ENCODE results near the gene MYO18B.
"Not testable (repeated sequence)": the region's sequence is repeated elsewhere in the genome, so short reads cannot be mapped to it uniquely, and the experiment has no call there.

Gene MYO18B

GRCh38 chr22:25741692-25742626 lies at the start of gene MYO18B:
Gene MYO18B (plus strand): TSS chr22:25742188. CDS start chr22:25761093, 18,905 bp downstream.
- DNase-seq (ENCODE audit: low read depth) = no peak

- no peak for DNase-seq (ENCODE audit: low read depth)
These were observed 49.4 kb upstream of the MYO18B start for GRCh38 chr22:25692397-25693267.

DNA sequence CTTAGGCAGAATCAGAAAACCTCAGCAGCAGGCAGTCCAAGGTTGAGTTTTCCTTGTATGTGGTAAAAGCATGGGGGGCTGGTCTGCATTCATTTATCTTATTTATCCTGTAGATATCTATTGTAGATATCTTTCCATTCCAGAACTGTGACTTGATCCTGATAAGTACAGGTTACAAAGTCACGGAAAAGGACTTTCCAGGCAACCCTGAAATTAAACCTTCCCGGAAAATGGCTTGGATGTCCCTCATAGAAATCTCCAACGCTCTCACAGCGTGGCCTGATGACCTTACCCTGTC lies 48.8 kb upstream of the MYO18B start:
- no peak for DNase-seq (ENCODE audit: low read depth)

- no peak for DNase-seq (ENCODE audit: low read depth)
These were observed 47.6 kb upstream of the MYO18B start for GRCh38 chr22:25694196-25694907.

DNA sequence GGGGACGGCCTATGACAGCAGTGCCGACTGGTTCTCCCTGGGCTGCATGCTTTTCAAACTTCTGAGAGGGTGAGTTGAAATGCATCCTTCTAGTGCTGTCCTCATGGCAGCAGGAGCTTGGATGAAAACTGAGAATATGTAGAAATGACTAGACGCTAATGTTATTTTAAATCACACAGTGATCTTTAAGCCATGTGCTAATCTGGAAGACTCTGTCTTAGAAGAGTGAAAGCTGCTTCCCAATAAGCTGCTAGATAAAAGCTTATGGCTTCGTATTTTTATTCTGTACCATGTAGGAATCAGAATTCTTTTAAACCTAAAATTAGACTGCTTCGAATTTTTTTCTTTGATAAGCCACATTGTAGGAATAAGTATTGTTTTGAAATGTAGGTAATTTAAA lies 46.8 kb upstream of the MYO18B start:
- DNase-seq (ENCODE audit: low read depth) = no peak

GRCh38 chr22:25696763-25697162 lies 45.2 kb upstream of the MYO18B start:
- no peak for DNase-seq (ENCODE audit: low read depth)

DNA sequence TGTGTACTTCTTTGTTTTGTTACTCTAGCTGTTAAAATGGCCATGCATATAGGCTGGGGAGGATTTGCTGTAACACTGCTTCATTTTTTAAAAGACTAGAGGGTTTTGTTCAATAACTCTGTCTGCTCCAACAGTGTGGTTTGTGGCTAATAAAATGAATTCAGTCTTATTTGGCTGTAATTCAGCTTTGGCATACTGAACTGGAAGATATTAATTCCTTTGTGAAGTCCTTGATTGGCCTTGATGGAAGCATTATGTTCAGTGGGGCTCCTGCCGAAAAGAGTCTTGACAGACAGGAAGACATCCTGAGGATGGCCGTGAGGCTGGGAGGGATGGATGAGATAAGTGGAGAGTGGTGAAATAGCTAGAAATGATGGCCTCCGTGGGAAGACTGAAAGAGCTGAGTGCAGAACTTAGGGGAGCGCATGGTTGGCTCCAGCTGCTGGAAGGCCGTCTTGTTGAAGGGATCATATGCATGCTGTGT lies 44.8 kb upstream of the MYO18B start:
- DNase-seq (ENCODE audit: low read depth) = no peak

- DNase-seq (ENCODE audit: low read depth) = no peak
These were observed 44.0 kb upstream of the MYO18B start for GRCh38 chr22:25697978-25698377.

DNA sequence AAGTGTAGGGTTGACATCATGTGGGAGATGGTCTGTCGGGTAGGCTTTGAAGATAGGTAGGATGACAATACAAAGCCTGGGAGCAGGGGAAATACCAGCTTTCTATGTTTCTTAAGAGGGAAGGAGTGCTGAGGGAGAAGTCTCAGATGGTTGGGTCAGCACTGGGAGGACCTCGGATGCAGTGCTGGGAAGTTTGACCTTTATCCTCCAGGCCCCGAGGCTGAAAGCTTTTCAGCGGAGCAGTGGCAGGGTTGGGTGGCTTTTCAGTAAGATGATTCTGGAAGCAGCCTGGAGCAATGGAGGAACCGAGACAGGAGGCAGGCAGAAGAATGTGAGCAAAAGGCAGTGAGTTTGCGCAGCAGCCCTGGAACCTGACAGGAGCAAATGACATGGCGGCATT lies 43.5 kb upstream of the MYO18B start:
- no peak for DNase-seq (ENCODE audit: low read depth)

DNA sequence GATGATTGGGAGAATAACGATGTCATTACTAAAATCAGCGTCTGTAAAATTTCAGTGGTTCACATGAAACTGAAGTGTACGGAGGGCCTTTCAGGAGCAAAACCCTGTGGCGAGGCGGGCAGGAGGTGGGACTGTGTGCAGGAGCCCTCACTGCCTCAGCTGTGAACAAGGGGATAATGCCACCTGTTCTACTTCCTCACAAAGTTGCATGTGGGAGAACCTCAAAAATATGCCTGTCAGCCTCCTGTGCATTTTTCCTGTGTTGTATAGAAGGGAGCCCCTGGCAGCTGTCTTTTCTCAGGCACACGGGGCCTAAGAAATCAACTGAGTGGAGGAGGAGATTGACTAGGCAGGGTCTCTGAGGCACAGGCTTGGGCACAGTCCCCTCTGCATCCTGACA lies 43.0 kb upstream of the MYO18B start:
- DNase-seq (ENCODE audit: low read depth) = no peak

DNA sequence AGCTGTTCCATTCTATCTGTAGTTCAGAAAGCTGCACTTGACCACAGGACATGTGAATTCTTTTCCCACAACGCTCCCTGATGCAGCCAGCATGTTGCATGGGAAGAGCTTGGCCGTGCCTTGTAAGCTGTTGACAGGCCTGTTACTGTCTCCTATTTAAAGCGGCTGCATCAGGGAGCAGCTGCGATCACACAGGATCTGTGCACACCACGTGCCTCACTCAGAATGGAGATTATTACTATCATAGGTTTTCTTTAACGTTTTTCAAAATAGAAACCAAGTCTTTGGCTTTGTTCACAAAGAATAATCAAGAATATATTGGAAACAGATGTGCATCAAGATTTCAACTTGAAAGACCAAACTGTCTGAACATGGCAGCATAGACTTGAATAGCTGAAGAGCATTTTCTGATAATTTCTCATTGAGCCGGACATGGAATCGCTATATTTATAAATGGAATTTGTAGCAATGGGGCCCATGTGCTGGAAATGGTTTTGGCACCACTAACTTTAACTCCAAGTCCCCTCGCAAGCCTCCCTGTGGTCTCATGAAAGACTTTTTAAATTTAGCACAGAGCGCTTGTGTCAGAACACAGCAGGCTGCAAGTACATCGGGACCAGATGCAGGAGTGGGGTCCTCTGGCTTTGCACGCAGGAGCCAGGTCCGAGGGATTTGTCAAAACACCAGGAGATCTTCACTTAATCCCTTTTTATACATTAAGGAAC lies 40.8 kb upstream of the MYO18B start:
- DNase-seq (ENCODE audit: low read depth) = no peak

GRCh38 chr22:25702040-25702439 lies 39.9 kb upstream of the MYO18B start:
- no peak for DNase-seq (ENCODE audit: low read depth)

- no peak for DNase-seq (ENCODE audit: low read depth)
These were observed 39.3 kb upstream of the MYO18B start for GRCh38 chr22:25702571-25703167.

DNA sequence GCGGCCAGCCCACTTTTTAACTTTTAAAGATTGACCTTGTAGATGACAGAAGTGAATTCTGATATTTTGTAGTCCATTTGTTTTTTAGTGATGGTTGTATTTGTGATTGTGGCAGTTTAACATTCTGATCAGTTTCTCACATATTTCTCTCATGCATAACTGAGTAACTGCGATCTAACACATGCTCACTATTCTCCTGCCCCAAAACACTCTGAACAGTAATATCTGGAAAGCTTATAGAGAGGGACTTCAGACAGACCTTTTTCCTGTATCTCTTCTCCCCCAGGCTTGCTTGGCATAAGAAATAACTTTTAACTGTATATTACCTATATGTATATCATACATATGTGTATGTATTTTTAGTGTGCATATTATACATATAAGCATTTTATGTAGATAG lies 37.3 kb upstream of the MYO18B start:
- DNase-seq (ENCODE audit: low read depth) = no peak

- DNase-seq (ENCODE audit: low read depth) = no peak
These were observed 35.8 kb upstream of the MYO18B start for GRCh38 chr22:25706197-25706596.

DNA sequence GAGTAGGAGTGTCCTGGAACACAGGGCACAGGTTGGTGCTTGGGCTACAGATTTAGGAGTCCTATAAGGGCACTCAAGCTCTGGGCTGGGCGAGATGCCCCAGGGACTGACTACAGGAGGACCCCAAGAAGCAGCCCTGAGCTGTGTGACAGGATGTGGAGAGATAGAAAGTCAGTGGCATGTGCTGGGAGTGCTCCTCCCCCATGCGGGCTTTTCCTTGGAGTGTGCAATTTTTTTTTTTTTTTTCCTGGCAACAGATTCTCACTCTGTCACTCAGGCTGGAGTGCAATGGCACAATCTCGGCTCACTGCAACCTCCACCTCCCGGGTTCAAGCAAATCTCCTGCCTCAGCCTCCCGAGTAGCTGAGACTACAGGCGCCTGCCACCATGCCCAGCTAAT lies 33.6 kb upstream of the MYO18B start:
- not testable (repeated sequence) for DNase-seq (ENCODE audit: low read depth)

GRCh38 chr22:25709758-25710157 lies 32.2 kb upstream of the MYO18B start:
- DNase-seq (ENCODE audit: low read depth) = no peak

- DNase-seq (ENCODE audit: low read depth) = no peak
These were observed 31.5 kb upstream of the MYO18B start for GRCh38 chr22:25710501-25710900.

- no peak for DNase-seq (ENCODE audit: low read depth)
These were observed 30.5 kb upstream of the MYO18B start for GRCh38 chr22:25711491-25711890.

GRCh38 chr22:25712661-25713400 lies 29.2 kb upstream of the MYO18B start:
- DNase-seq (ENCODE audit: low read depth) = no peak

DNA sequence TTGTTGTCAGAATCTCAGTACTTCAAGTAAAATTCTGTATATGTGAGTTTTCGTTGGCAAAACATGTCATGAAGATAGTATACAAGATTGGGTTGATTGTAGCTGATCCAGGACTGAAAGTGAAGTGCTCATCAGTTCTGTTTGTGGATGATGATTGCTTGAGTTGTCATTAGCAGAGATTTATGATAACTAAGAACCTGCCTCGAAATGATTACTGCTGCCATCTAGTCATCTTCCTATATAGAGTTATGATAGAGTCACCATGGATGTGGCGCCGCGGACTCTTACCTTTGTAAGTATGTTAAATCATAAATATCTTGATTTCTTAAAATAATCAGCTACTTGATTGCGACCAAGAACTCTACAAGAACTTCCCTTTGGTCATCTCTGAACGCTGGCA lies 27.9 kb upstream of the MYO18B start:
- DNase-seq (ENCODE audit: low read depth) = no peak
